ENCODE measurements around the gene TFDP1. TPM values are rescaled to one million over a fixed set of nuclear protein-coding genes. Genes with fewer than 3 reads are reported as not detected.

TFDP1 gene
- total RNA-seq, 2 experiments from 2014 or later, result 17.6 to 20.0 TPM

DNA sequence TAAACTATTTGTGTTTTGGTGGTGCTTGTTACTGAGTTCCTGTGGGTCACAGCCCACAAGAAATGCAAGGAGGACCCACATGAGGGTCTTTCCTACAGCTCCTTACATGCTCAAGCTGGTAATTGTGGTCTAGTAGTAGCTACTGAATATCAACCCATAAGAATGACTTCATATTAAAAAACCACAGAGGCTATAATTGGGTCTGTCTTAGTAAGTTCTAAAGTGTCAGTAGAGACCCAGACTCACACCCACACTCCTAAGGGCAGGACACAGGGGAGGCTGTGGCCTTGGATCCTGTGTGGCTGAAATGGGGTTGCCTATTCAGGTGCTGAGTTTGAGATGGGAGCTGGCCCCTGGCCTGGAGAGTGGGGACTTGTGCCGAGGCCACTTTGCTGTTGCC is 19.6 kb downstream of the TFDP1 start:
- CTCF ChIA-PET, result no interaction called here
- H3K27ac ChIP-seq (ENCODE audit: low read depth in 1 of 2, low read length in 2 of 2), result no peak overlapping the region
- no peak overlapping the region for H3K4me3 Mint-ChIP-seq
- no peak for ATAC-seq (ENCODE audit: poor library complexity)
- TF ChIP-seq, protein P1, sequence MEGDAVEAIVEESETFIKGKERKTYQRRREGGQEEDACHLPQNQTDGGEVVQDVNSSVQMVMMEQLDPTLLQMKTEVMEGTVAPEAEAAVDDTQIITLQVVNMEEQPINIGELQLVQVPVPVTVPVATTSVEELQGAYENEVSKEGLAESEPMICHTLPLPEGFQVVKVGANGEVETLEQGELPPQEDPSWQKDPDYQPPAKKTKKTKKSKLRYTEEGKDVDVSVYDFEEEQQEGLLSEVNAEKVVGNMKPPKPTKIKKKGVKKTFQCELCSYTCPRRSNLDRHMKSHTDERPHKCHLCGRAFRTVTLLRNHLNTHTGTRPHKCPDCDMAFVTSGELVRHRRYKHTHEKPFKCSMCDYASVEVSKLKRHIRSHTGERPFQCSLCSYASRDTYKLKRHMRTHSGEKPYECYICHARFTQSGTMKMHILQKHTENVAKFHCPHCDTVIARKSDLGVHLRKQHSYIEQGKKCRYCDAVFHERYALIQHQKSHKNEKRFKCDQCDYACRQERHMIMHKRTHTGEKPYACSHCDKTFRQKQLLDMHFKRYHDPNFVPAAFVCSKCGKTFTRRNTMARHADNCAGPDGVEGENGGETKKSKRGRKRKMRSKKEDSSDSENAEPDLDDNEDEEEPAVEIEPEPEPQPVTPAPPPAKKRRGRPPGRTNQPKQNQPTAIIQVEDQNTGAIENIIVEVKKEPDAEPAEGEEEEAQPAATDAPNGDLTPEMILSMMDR (IDR thresholded peaks at IDR 0.05), result no peak
- H3K4me1 Mint-ChIP-seq (ENCODE audit: low read depth), result peaks cover 5% of the 10 kb centered on the region
- POLR2A ChIA-PET, result no interaction called here
- H3K36me3 ChIP-seq (ENCODE audit: insufficient read depth, low read length), result peaks cover 5% of the 10 kb centered on the region
- H3K4me3 ChIP-seq (ENCODE audit: low read length), result no peak overlapping the region
- H3K27me3 ChIP-seq (ENCODE audit: control insufficient read depth in 1 of 2, insufficient read depth in 2 of 2, low read length in 2 of 2), result no peaks in the 10 kb centered on the region
- intact Hi-C loops (cut with DNase I, micrococcal nuclease), result no loop called here
- no peaks in the 10 kb centered on the region for H3K4me1 ChIP-seq (ENCODE audit: insufficient read depth, low read length)
- no peak overlapping the region for H3K27ac Mint-ChIP-seq
- no peaks in the 10 kb centered on the region for H3K9me3 Mint-ChIP-seq
- H3K27me3 Mint-ChIP-seq, result no peaks in the 10 kb centered on the region
- peaks cover 0 to 18% of the 10 kb centered on the region in 2 experiments for H3K9me3 ChIP-seq (ENCODE audit: control insufficient read depth in 1 of 2, insufficient read depth in 1 of 2, low read length in 2 of 2)
- DNase-seq, result no peak
- peaks cover 14% of the 10 kb centered on the region for H3K36me3 Mint-ChIP-seq (ENCODE audit: low read depth)

DNA sequence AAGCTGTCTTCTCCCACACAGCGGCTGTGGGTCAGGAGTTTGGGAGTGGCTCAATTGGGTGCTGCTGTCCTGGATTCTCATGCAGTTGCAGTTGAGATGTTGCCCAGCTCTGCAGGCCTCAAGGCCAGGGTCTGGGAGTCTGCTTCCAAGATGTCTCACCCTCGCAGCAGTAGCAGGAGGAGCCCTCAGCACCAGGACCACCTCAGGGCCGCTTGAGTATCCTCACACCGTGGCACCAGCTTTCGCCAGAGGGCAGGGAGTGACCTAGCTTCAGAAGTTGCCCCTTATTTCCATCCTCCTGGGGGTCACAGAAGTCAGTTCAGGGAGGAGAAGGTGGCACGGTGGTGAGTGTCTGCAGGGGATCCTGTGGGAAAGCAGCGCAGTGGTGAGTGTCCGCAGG is 20.9 kb downstream of the TFDP1 start:
- H3K4me1 ChIP-seq (ENCODE audit: insufficient read depth, low read length), result no peaks in the 10 kb centered on the region
- no peaks in the 10 kb centered on the region for H3K36me3 ChIP-seq (ENCODE audit: insufficient read depth, low read length)
- TF ChIP-seq, protein P1 (IDR thresholded peaks at IDR 0.05), result no peak
- no peak overlapping the region for H3K27ac Mint-ChIP-seq
- ATAC-seq (ENCODE audit: poor library complexity) (no peak), DNase-seq (no peak)
- intact Hi-C loops (cut with DNase I, micrococcal nuclease), result no loop called here
- CTCF ChIA-PET, result no interaction called here
- peaks cover 0 to 5% of the 10 kb centered on the region in 2 experiments for H3K9me3 ChIP-seq (ENCODE audit: control insufficient read depth in 1 of 2, insufficient read depth in 1 of 2, low read length in 2 of 2)
- no peak overlapping the region for H3K4me3 Mint-ChIP-seq
- H3K27me3 ChIP-seq (ENCODE audit: control insufficient read depth in 1 of 2, insufficient read depth in 2 of 2, low read length in 2 of 2), result no peaks in the 10 kb centered on the region
- no peaks in the 10 kb centered on the region for H3K9me3 Mint-ChIP-seq
- H3K27me3 Mint-ChIP-seq, result no peaks in the 10 kb centered on the region
- POLR2A ChIA-PET, result no interaction called here
- H3K36me3 Mint-ChIP-seq (ENCODE audit: low read depth), result peaks cover 7% of the 10 kb centered on the region
- peaks cover 5% of the 10 kb centered on the region for H3K4me1 Mint-ChIP-seq (ENCODE audit: low read depth)
- no peak overlapping the region for H3K27ac ChIP-seq (ENCODE audit: low read depth in 1 of 2, low read length in 2 of 2)
- H3K4me3 ChIP-seq (ENCODE audit: low read length), result no peak overlapping the region

DNA sequence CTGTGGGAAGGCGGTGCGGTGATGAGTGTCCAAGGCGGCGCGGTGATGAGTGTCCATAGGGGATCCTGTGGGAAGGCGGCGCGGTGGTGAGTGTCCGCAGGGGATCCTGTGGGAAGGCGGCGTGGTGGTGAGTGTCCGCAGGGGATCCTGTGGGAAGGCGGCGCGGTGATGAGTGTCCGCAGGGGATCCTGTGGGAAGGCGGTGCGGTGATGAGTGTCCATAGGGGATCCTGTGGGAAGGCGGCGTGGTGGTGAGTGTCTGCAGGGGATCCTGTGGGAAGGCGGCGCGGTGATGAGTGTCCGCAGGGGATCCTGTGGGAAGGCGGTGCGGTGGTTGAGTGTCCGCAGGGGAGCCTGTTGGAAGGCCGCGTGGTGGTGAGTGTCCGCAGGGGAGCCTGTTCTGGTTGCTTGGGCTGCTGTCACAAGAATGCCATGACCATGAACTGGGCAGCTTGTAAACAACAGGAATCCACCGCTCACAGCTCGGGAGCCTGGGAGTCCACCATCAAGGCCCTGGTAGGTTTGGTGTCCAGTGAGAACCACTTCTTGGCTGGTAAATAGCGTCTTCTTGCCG is 21.4 kb downstream of the TFDP1 start:
- Histone ChIP-seq H3K27ac (ENCODE audit: low read depth in 1 of 2, low read length in 2 of 2) (no peak overlapping the region), H3K27me3 (ENCODE audit: control insufficient read depth in 1 of 2, insufficient read depth in 2 of 2, low read length in 2 of 2) (no peaks in the 10 kb centered on the region), H3K36me3 (ENCODE audit: insufficient read depth, low read length) (no peaks in the 10 kb centered on the region), H3K4me1 (ENCODE audit: insufficient read depth, low read length) (no peaks in the 10 kb centered on the region), H3K9me3 (ENCODE audit: control insufficient read depth in 1 of 2, insufficient read depth in 1 of 2, low read length in 2 of 2) (peaks cover 0 to 4% of the 10 kb centered on the region in 2 experiments), H3K4me3 (ENCODE audit: low read length) (no peak overlapping the region)
- no peak overlapping the region for H3K4me3 Mint-ChIP-seq
- no peaks in the 10 kb centered on the region for H3K9me3 Mint-ChIP-seq
- peaks cover 5% of the 10 kb centered on the region for H3K4me1 Mint-ChIP-seq (ENCODE audit: low read depth)
- ChIA-PET CTCF (no interaction called here), POLR2A (no interaction called here)
- intact Hi-C loops (cut with DNase I, micrococcal nuclease), result no loop called here
- DNase-seq (no peak), ATAC-seq (ENCODE audit: poor library complexity) (no peak)
- no peaks in the 10 kb centered on the region for H3K27me3 Mint-ChIP-seq
- H3K27ac Mint-ChIP-seq, result peak overlapping the region; percentile 17
- TF ChIP-seq, protein P1 (IDR thresholded peaks at IDR 0.05), result no peak
- peaks cover 11% of the 10 kb centered on the region for H3K36me3 Mint-ChIP-seq (ENCODE audit: low read depth)

All from CD4-positive, alpha-beta T cell (primary cell).